Adipose tissue (tissue), 3 donors: ENCODE measurements around the gene KIF2A. TPM values are rescaled to one million over a fixed set of nuclear protein-coding genes. Genes with fewer than 3 reads are reported as not detected.
A peak's percentile ranks its signal among the peaks of the same experiment; 100 is the strongest.

ENCODE experiments used
- H3K27ac ChIP-seq: one replicate; pipeline ENCODE4 v1.5.1; 2013; ENCODE audit warnings: low read depth, low read length
- WGBS, 3 donors: extraction: QIAGEN DNeasy Blood & Tissue Kit; methylation state at CpG; one replicate each; pipeline ENCODE4 v1.1.7; 2013; 5-methylcytosine and 5-hydroxymethylcytosine counted together
- polyA plus RNA-seq, 3 donors: library from polyadenylated mRNA; stranded (reverse); fragments of 200-250 nt; gene quantifications; one replicate each; pipeline ENCODE4 v1.2.3, GENCODE V29; 2013
- donor health status: healthy with polysubstance abuse.
- donor health status: Bipolar disorder and iron deficiency.
- donor health status: healthy.

KIF2A gene
- 10 to 100 TPM in 1 of 3 donors, 1 to 10 TPM in 2; 8.2 to 13.0 (median 9.2) TPM for polyA plus RNA-seq

GRCh38 chr5:62305715-62306322 is at the start of gene KIF2A:
KIF2A (plus strand) TSS chr5:62306206; CDS start chr5:62306473, 267 bp downstream.
- peak within 1 kb of the TSS; percentile 70 for H3K27ac ChIP-seq
- 0% methylated on average over 49 to 65 of the region's 66 CpGs for WGBS, 3 donors

GRCh38 chr5:62257020-62257367 is 49.0 kb upstream of the KIF2A start:
- H3K27ac ChIP-seq, result no peak overlapping the region

DNA sequence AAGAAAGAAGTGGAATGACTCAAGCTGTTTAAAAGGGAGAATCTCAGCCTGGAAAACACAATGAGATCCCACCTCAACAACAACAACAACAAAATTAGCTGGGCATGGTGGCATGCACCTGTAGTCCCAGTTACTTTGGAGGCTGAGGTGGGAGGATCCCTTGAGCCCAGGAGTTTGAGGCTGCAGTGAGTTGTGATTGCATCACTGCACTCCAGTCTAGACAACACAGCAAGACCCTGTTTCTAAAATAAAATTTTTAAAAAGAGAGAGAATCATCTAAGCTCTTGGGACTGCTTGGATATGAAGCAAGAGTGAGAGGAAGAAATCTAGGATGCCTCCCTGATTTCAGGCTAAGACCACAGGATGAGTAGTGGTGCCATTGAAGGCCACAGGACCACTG is 47.4 kb upstream of the KIF2A start:
- H3K27ac ChIP-seq, result no peak overlapping the region

GRCh38 chr5:62259699-62260250 is 46.2 kb upstream of the KIF2A start:
- WGBS, 3 donors, result 78 to 91% (median 79%) methylated on average over 2 of the region's 2 CpGs
- H3K27ac ChIP-seq, result no peak overlapping the region

DNA sequence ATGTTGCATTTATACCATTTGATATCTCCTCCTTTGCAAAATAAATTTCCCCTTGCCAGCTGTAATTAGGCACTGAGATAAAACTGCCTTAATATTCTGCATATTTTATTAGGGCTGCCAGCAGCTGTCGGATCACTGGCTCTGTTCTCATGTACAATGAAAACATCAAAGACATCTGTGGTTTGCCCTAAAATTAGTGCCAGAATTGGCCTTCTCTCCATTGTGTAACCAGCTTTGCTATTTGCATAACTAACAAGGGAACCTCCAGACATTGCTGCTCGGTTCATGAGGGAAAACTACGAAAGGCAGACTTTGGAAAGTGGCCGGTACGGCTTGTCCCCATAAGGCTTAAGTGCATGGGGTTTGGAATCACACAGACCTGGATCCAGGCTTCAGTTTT is 45.5 kb upstream of the KIF2A start:
- no peak overlapping the region for H3K27ac ChIP-seq
- WGBS, 3 donors, result 35 to 47% (median 43%) methylated on average over 5 of the region's 5 CpGs

DNA sequence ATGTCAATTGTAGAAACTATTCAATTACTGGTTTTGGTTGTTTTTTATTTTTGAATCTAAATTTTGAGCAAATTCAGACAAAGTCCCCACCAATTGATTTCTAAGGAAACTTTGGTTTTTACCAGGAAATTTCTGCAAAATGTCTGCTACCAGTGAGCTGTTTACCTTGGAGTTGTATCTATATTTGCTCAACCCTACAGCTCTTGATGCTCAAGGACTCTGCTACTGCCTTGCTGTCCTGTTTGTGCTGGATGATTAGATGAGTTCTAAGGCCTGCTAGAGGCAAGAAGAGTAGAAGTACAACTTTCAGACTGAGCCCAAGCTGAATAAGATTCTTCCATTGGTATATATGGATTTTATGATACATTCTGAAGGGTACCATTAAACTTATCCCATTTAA is 42.6 kb upstream of the KIF2A start:
- no peak overlapping the region for H3K27ac ChIP-seq

- H3K27ac ChIP-seq, result no peak overlapping the region
These were observed 40.3 kb upstream of the KIF2A start for GRCh38 chr5:62265648-62266112.

DNA sequence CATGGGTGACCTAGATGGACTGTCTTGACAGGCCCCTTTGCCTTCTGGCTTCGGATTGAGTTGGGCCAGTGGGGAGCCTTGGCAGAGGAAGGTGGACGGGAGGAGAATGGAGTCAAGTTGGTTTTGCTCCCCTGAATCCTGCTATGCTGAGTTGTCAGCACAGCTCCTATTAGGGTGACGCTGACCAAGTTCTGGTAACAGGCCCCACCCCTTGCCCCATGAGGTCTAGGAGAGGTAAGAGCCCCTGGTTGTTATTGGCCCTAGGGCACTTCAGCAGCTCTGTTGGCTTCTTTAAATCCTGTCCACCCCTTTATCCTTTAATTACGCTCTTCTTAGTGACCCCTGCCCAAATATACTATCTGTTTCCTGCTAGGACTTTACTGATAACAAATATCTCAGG is 39.4 kb upstream of the KIF2A start:
- WGBS, 3 donors, result 92 to 99% (median 93%) methylated on average over 4 of the region's 4 CpGs
- H3K27ac ChIP-seq, result no peak overlapping the region

GRCh38 chr5:62268234-62268633 is 37.8 kb upstream of the KIF2A start:
- H3K27ac ChIP-seq, result no peak overlapping the region
- 69 to 77% (median 72%) methylated on average over 1 of the region's 1 CpG for WGBS, 3 donors

GRCh38 chr5:62268792-62269191 is 37.2 kb upstream of the KIF2A start:
- WGBS, 3 donors, result 58 to 73% (median 63%) methylated on average over 2 of the region's 2 CpGs
- H3K27ac ChIP-seq, result no peak overlapping the region

GRCh38 chr5:62271370-62271769 is 34.6 kb upstream of the KIF2A start:
- 88 to 100% (median 95%) methylated on average over 1 of the region's 1 CpG for WGBS, 3 donors
- H3K27ac ChIP-seq, result no peak overlapping the region

DNA sequence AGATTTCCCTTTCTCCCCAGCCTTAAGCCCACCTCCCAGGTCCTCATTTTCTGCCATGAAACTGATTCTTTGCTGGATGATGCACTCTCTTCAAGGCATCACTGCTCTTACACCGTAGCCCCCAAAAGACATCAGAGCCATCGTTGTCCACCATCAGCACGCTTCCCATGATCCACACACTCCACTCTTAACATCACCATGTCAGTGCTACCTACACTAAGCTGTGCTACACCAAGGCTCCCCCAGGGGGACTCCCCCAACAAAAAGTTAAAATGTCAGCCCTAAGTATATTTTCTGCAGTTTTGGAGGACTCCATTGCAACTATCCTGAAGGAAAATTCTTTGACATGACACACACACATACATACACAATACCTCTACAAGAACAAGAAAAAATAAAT is 34.1 kb upstream of the KIF2A start:
- 94 to 98% (median 95%) methylated on average over 3 of the region's 3 CpGs for WGBS, 3 donors
- H3K27ac ChIP-seq, result no peak overlapping the region

DNA sequence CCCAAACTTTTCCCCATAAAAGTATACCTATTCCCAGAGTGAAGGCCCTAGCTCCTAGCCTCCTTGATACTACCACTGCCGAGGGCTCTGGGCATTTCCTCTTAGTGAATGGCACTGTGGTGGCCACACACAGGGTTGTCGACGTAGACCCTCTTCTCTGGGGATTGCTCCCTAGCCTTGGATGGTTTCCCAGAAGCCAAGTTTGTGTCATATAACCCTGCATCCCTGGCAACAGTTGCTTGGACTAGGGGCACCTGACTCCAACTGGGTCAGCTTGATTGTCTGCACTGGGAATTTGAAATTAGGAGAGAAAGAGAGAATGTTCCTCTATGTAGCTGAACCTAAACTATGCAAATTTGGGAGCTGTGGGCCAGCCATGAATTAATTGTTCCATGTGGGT is 32.3 kb upstream of the KIF2A start:
- WGBS, 3 donors, result 79 to 90% (median 89%) methylated on average over 3 of the region's 3 CpGs

DNA sequence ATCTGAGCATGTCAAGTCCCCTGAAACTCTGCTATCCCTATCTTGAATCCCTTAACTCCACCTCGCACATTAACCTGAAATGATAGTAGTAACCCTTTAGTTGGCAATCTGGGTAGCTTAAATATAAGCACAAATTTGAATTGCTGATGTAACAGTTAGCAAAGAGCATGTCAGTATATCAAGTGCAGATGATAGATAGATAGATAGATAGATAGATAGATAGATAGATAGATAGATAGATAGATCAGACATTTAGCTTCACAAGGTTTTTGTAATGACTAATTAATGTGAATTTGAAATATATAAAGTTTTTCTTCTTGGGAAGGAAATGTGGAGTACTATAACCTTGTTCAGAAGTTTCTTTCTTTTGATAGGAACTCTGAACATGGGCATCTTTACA is 30.4 kb upstream of the KIF2A start:
- WGBS, 3 donors, result 67 to 88% (median 85%) methylated on average over 1 of the region's 1 CpG
- no peak overlapping the region for H3K27ac ChIP-seq

More for the DNA sequence above, 32.3 kb upstream of the KIF2A start:
- H3K27ac ChIP-seq, result no peak overlapping the region

- 63 to 78% (median 73%) methylated on average over 3 of the region's 3 CpGs for WGBS, 3 donors
- H3K27ac ChIP-seq, result no peak overlapping the region
These were observed 24.6 kb upstream of the KIF2A start for GRCh38 chr5:62281411-62281810.

- WGBS, 3 donors, result 43 to 71% (median 56%) methylated on average over 5 of the region's 5 CpGs
- no peak overlapping the region for H3K27ac ChIP-seq
These were observed 23.9 kb upstream of the KIF2A start for GRCh38 chr5:62282064-62282463.

DNA sequence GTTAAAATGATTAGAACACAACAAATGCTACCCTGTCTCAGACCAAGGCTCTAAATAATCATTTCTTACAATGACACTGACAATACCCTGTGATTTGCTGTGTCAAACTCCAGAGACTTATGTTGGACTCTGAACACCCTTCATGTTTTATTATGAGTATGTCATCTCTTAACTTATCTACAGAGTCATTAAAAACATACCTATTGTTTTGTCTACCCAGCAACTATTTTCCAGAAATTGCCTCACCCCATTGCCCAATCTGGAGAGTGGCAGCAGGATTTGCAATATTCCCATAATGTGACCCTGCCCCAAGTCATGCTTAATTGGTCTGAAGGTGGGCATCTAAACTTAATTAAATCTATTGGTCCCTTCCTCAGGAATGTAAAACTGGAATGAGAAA is 23.0 kb upstream of the KIF2A start:
- H3K27ac ChIP-seq, result no peak overlapping the region

DNA sequence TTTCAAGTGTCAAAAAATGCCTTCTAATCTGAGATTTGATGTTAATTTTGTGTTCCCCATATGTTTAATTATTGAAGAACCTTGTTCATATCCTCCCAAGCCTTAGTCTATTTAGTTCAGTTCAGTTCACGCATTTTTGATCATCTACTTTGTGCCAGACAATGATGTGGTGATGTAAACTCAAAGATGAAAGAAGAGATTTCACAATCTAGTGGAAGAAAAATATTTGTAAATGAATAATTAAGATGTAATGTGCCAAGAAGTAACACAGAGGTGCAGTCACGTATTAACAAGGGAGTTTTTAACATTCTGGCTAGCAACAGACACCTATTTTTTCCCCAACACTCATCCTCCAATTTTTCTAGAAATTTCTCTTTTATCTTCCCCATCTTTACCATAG is 22.1 kb upstream of the KIF2A start:
- 51 to 62% (median 61%) methylated on average over 2 of the region's 2 CpGs for WGBS, 3 donors
- no peak overlapping the region for H3K27ac ChIP-seq

- H3K27ac ChIP-seq, result no peak overlapping the region
- 80 to 91% (median 90%) methylated on average over 6 of the region's 6 CpGs for WGBS, 3 donors
These were observed 20.8 kb upstream of the KIF2A start for GRCh38 chr5:62284946-62285891.

DNA sequence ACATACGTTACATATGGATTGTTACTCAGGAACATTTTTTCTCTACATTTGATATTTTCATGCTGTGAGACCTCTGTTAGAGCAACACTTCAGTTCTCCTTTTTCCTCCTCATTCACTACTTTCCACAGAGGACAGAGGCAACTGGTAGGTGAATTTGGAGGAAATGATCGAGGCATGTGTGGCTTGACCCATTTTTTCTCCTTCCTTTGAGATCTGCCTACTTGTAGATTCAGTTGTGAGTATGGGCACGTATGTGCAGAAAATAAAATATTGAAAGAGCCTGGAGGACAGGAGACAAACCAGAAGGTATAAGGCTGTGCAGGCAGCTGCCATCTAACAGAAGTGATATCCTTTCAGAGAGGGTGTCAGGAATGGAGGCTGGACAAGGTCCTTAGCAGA is 19.2 kb upstream of the KIF2A start:
- 76 to 93% (median 86%) methylated on average over 3 of the region's 3 CpGs for WGBS, 3 donors
- H3K27ac ChIP-seq, result no peak overlapping the region
